GM12878 (cell line): ENCODE results near the gene CETN3. TPM values are rescaled to one million over a fixed set of nuclear protein-coding genes. Genes with fewer than 3 reads are reported as not detected.

Experiments
- ATAC-seq: fragments of 200-7000 bp; cut with Tn5 transposase; 3 replicates; pipeline ENCODE4 v1.9.1; 2020; ENCODE audit warnings: mild to moderate bottlenecking, moderate library complexity
- BruUV-seq: library from RNA; stranded (reverse); fragments of 400-500 nt; replicated peaks from 2 replicates; lab custom pipeline; 2021; lab: Mats Ljungman, UMichigan
- CTCF ChIA-PET: fragments of 300-600 bp; sonication (Branson Sonifier 250); formaldehyde crosslinking; extraction: SDS; loops from one replicate; lab custom pipeline; 2021; ENCODE audit warnings: inconsistent platforms; lab: Yijun Ruan, JAX
- POLR2A ChIA-PET: fragments of 350-600 bp; formaldehyde crosslinking; extraction: SDS; loops from one replicate; lab custom pipeline; 2021; ENCODE audit warnings: inconsistent platforms; lab: Charles Lee
- RAD21 ChIA-PET: fragments of 300-600 bp; sonication (Branson Sonifier 250); formaldehyde crosslinking; loops from one replicate; lab custom pipeline; 2023; ENCODE audit warnings: antibody characterized with exemption; ENCODE audit not compliant: unreplicated experiment; lab: Charles Lee
- SMC1A ChIA-PET: fragments of 300-600 bp; sonication (Branson Sonifier 250); formaldehyde crosslinking; loops from one replicate; lab custom pipeline; 2023; ENCODE audit not compliant: unreplicated experiment, uncharacterized antibody; lab: Charles Lee
- DNase-seq: peaks from one replicate; pipeline ENCODE4 v3.0.0-alpha.2; 2011; ENCODE audit warnings: low read depth, low spot score
- FAIRE-seq: peaks from 3 replicates; lab custom pipeline; 2011; peaks lifted over from hg19 to GRCh38; lab: Jason Lieb, UNC
- H2AFZ ChIP-seq: 2 replicates; pipeline ENCODE4 v1.6.0; 2011; ENCODE audit warnings: low read depth, low read length, control low read depth; ENCODE audit not compliant: control insufficient read depth
- H3K27ac ChIP-seq: 2 replicates; pipeline ENCODE4 v1.5.1; 2011; ENCODE audit warnings: control low read depth; ENCODE audit not compliant: control insufficient read depth, insufficient read depth
- H3K27me3 ChIP-seq, 2 experiments: replicated peaks in 1 of 2; 2 replicates each; pipeline versions ENCODE4 v1.6.0 to v1.6.1; 2011; ENCODE audit warnings: low read length in 1 of 2; ENCODE audit not compliant: control insufficient read depth in 2 of 2, insufficient read depth in 2 of 2
- H3K36me3 ChIP-seq, 2 experiments: 2 replicates each; pipeline ENCODE4 v1.5.1; 2011; ENCODE audit warnings: low read length in 1 of 2; ENCODE audit not compliant: control insufficient read depth in 2 of 2, insufficient read depth in 2 of 2
- H3K4me1 ChIP-seq: 2 replicates; pipeline ENCODE4 v1.6.1; 2011; ENCODE audit warnings: mild to moderate bottlenecking, low read length, moderate library complexity, mixed read lengths; ENCODE audit not compliant: control insufficient read depth, insufficient read depth
- H3K4me2 ChIP-seq: 2 replicates; pipeline ENCODE4 v1.6.0; 2011; ENCODE audit warnings: control low read depth; ENCODE audit not compliant: control insufficient read depth, insufficient read depth
- H3K4me3 ChIP-seq: fragments of 200-600 bp; sonication (generic); 2 replicates; pipeline ENCODE4 v1.5.1; 2016
- H3K79me2 ChIP-seq: 2 replicates; pipeline ENCODE4 v1.6.0; 2011; ENCODE audit warnings: low read length; ENCODE audit not compliant: control insufficient read depth, insufficient read depth
- H3K9ac ChIP-seq: 2 replicates; pipeline ENCODE4 v1.8.0; 2011; ENCODE audit warnings: low read length, control low read depth, mixed read lengths; ENCODE audit not compliant: control insufficient read depth, insufficient read depth
- H3K9me3 ChIP-seq: replicated peaks from 3 replicates; pipeline ENCODE4 v1.5.1; 2011; ENCODE audit warnings: mild to moderate bottlenecking, low read length; ENCODE audit not compliant: control insufficient read depth, insufficient read depth
- H4K20me1 ChIP-seq: 2 replicates; pipeline ENCODE4 v1.6.0; 2011; ENCODE audit not compliant: control insufficient read depth, insufficient read depth
- ATF7 ChIP-seq: fragments of 450-650 bp; IDR thresholded peaks from 2 replicates; pipeline ENCODE4 v1.6.1; 2016; ENCODE audit warnings: low read depth, mild to moderate bottlenecking
- CREM ChIP-seq: IDR thresholded peaks from 2 replicates; pipeline ENCODE4 v1.6.1; 2014; ENCODE audit warnings: antibody characterized with exemption, low read depth
- FOXM1 ChIP-seq: IDR thresholded peaks from 2 replicates; pipeline ENCODE4 v1.6.1; 2012; ENCODE audit warnings: low read depth, mild to moderate bottlenecking, inconsistent platforms, low read length, moderate library complexity
- IKZF2 ChIP-seq, 2 experiments: fragments of 450-650 bp; IDR thresholded peaks; 2 replicates each; pipeline ENCODE4 v1.6.1; 2017; ENCODE audit warnings: mild to moderate bottlenecking in 2 of 2, moderate library complexity in 2 of 2
- MLLT1 ChIP-seq: fragments of 450-650 bp; IDR thresholded peaks from 2 replicates; pipeline ENCODE4 v1.6.1; 2016; ENCODE audit warnings: mild to moderate bottlenecking
- MXI1 ChIP-seq: fragments of 150-350 bp; IDR thresholded peaks from 2 replicates; pipeline ENCODE4 v1.6.1; 2011; ENCODE audit warnings: low read depth, mild to moderate bottlenecking, inconsistent platforms, low read length, improper control_type of control experiment
- MYC ChIP-seq: IDR thresholded peaks from 2 replicates; pipeline ENCODE4 v1.6.1; 2011; ENCODE audit warnings: mild to moderate bottlenecking, low read length, moderate library complexity, inconsistent platforms; ENCODE audit not compliant: insufficient read depth, insufficient replicate concordance, insufficient read length, severe bottlenecking
- NFIC ChIP-seq: IDR thresholded peaks from 2 replicates; pipeline ENCODE4 v1.6.1; 2012; ENCODE audit warnings: low read depth, mild to moderate bottlenecking, inconsistent platforms, low read length, moderate library complexity
- RELA ChIP-seq: fragments of 450-650 bp; IDR thresholded peaks from 2 replicates; pipeline ENCODE4 v1.8.0; 2014; ENCODE audit warnings: borderline replicate concordance; ENCODE audit not compliant: partially characterized antibody
- REST ChIP-seq: IDR thresholded peaks from 2 replicates; pipeline ENCODE4 v1.6.1; 2012; ENCODE audit warnings: mild to moderate bottlenecking, low read depth, low read length
- RUNX3 ChIP-seq: IDR thresholded peaks from 2 replicates; pipeline ENCODE4 v1.6.1; 2012; ENCODE audit warnings: low read length, inconsistent platforms
- SREBF2 ChIP-seq: IDR thresholded peaks from 2 replicates; pipeline ENCODE4 v1.6.1; 2012; ENCODE audit warnings: mild to moderate bottlenecking, low read length
- TAF1 ChIP-seq: IDR thresholded peaks from 2 replicates; pipeline ENCODE4 v1.6.1; 2011; ENCODE audit warnings: mild to moderate bottlenecking, low read depth, low read length, borderline replicate concordance
- YY1 ChIP-seq: IDR thresholded peaks from 2 replicates; pipeline ENCODE4 v1.6.1; 2011; ENCODE audit warnings: low read depth, mild to moderate bottlenecking, low read length
- ZNF207 ChIP-seq: fragments of 450-650 bp; IDR thresholded peaks from 2 replicates; pipeline ENCODE4 v1.6.1; 2014; ENCODE audit warnings: antibody characterized with exemption, mild to moderate bottlenecking, borderline replicate concordance
- WGBS: methylation state at CpG from one replicate; pipeline ENCODE4 v1.1.6; 2016; ENCODE audit warnings: low lambda C conversion rate; ENCODE audit not compliant: insufficient replicate concordance, insufficient coverage; ENCODE audit errors: missing lambda C conversion rate; 5-methylcytosine and 5-hydroxymethylcytosine counted together
- in situ Hi-C: fragments of 300-500 bp; cut with MboI; formaldehyde crosslinking; loops from 9 replicates; pipeline ENCODE4 v1.14.3; 2018; ENCODE audit warnings: mixed read lengths
- intact Hi-C: fragments of 100-400 bp; cut with micrococcal nuclease; formaldehyde crosslinking; loops from one replicate; pipeline ENCODE4 v1.14.2; 2022; ENCODE audit not compliant: unreplicated experiment
- polyA plus RNA-seq, 11 experiments: library from polyadenylated mRNA; depleted of rRNA in 4 of 11; unstranded in 6 of 11; stranded (reverse) in 5 of 11; fragments of >200 nt; fragmentation: Nextera tagmentation in 4 of 11; fragmentation: Illumina TruSeq in 1 of 11; extraction: Ambion mirVana in 4 of 11; extraction: Trizol in 1 of 11; gene quantifications; 1 replicate in 1 of 11; 2 replicates in 10 of 11; pipeline versions ENCODE4 v1.2.1 to v1.2.3, GENCODE V29; 2011 to 2016; ENCODE audit warnings: inconsistent platforms in 2 of 11, missing spikeins in 2 of 11, low read depth in 1 of 11
- total RNA-seq, 4 experiments: library from RNA; depleted of rRNA in 3 of 4; stranded (reverse); fragments of >200 nt in 3 of 4; fragmentation: Illumina TruSeq in 1 of 4; extraction: Trizol in 1 of 4; gene quantifications; 2 replicates each; pipeline versions ENCODE4 v1.2.1 to v1.2.3, GENCODE V29; 2013 to 2021

Gene CETN3
- total and polyA plus RNA-seq, 10 of the 15 experiments (the other 5 are each of a cell fraction or from before 2014, with no cell fraction given): 16.8 to 59.1 (median 51.8) TPM

GRCh38 chr5:90368454-90369246 lies 40.9 kb downstream of the CETN3 start (continued):
- TF ChIP-seq RELA: no peak
- peak; percentile 67; the same call in 1 of the 2 replicates for TF ChIP-seq NFIC
- TF ChIP-seq MXI1: no peak
- TF ChIP-seq CREM: peak; percentile 51; the same call in 1 of the 2 replicates
- TF ChIP-seq RUNX3: peak; percentile 93
- peak; percentile 91 to 92 for TF ChIP-seq IKZF2 (IDR thresholded peaks at IDR 0.05)
- TF ChIP-seq FOXM1: peak; percentile 65; the same call in 1 of the 2 replicates
- no peak for TF ChIP-seq YY1
- TF ChIP-seq MYC: no peak
- 0 out of 2 replicates have a peak, but pooled peaks have one; percentile 13 for TF ChIP-seq ATF7

GRCh38 chr5:90367879-90368278 lies 41.7 kb downstream of the CETN3 start:
- in situ Hi-C loops: no loop called here
- ChIA-PET CTCF (interaction anchor here (0.5 to 1.7 kb wide), 2 partner anchors 11 to 14 kb away, joined by 3 to 5 read pairs; no protein-coding TSS in a partner anchor), SMC1A (interaction anchor here (0.5 to 1.3 kb wide), 5 partner anchors 11 to 39 kb away, joined by 3 to 4 read pairs (median 3); no protein-coding TSS in a partner anchor), RAD21 (no interaction called here), POLR2A (interaction anchor here (0.5 to 1.2 kb wide), 2 partner anchors 9 to 88 kb away, joined by 3 read pairs; no protein-coding TSS in a partner anchor)
- TF ChIP-seq REST (no peak), TAF1 (no peak), SREBF2 (no peak), MLLT1 (no peak), ZNF207 (no peak), YY1 (no peak)
- no peak overlapping the region for H3K9ac ChIP-seq
- 5% methylated on average over 1 of the region's 1 CpG for WGBS
- intact Hi-C loops: no loop called here
- no peaks in the 10 kb centered on the region for H3K36me3 ChIP-seq
- H3K79me2 ChIP-seq: no peaks in the 10 kb centered on the region
- no peak for ATAC-seq
- no peak overlapping the region for H3K4me3 ChIP-seq
- H3K9me3 ChIP-seq: peaks cover 12% of the 10 kb centered on the region; the same call in 2 of the 3 replicates
- H3K4me1 ChIP-seq: peaks cover 9% of the 10 kb centered on the region; the same call in 1 of the 2 replicates
- no peak overlapping the region for H2AFZ ChIP-seq
- no peak overlapping the region for H3K4me2 ChIP-seq
- no peaks in the 10 kb centered on the region for H3K27me3 ChIP-seq
- H4K20me1 ChIP-seq: no peaks in the 10 kb centered on the region
- H3K27ac ChIP-seq: no peak overlapping the region
- no TSS peak for BruUV-seq
- FAIRE-seq: no peak
- DNase-seq: no peak
